K562 (cell line): ENCODE measurements around the gene SPINT1. TPM values are rescaled to one million over a fixed set of nuclear protein-coding genes. Genes with fewer than 3 reads are reported as not detected.
A peak's percentile ranks its signal among the peaks of the same experiment; 100 is the strongest.

Experiments used
- CAMTA2 ChIP-seq: fragments of 250-450 bp; sonication (Bioruptor Pico); conservative IDR thresholded peaks from 2 replicates; pipeline ENCODE4 v1.5.1; 2022
- DIDO1 ChIP-seq: fragments of 450-650 bp; IDR thresholded peaks from 2 replicates; pipeline ENCODE4 v1.6.1; 2016; ENCODE audit warnings: low read depth, missing biosample characterization, missing genetic modification characterization
- ELK1 ChIP-seq: sonication (generic); formaldehyde crosslinking; IDR thresholded peaks from 2 replicates; pipeline ENCODE4 v1.8.1; 2022; ENCODE audit warnings: missing genetic modification reagents
- FOXK2 ChIP-seq, 2 experiments: fragments of 450-650 bp; IDR thresholded peaks in 1 of 2; conservative IDR thresholded peaks in 1 of 2; 2 replicates each; pipeline ENCODE4 v1.6.1; 2016; ENCODE audit warnings: low read depth in 2 of 2, mild to moderate bottlenecking in 1 of 2
- HCFC1 ChIP-seq: IDR thresholded peaks from 2 replicates; pipeline ENCODE4 v1.6.1; 2012; ENCODE audit warnings: low read depth, low read length, improper control_type of control experiment
- HMG20B ChIP-seq: fragments of 250-450 bp; sonication (Bioruptor Pico); IDR thresholded peaks from 2 replicates; pipeline ENCODE4 v1.5.0; 2021; ENCODE audit warnings: mild to moderate bottlenecking
- KDM4B ChIP-seq, 2 experiments: fragments of 450-650 bp in 1 of 2; sonication (generic) in 1 of 2; IDR thresholded peaks; 2 replicates each; pipeline ENCODE4 v1.6.1; 2016 to 2017; ENCODE audit warnings: borderline replicate concordance in 2 of 2, antibody characterized with exemption in 1 of 2, low read depth in 1 of 2, mild to moderate bottlenecking in 1 of 2
- NFIX ChIP-seq: fragments of 250-450 bp; sonication (Bioruptor Pico); IDR thresholded peaks from 2 replicates; pipeline ENCODE4 v1.4.0; 2020; ENCODE audit warnings: low read depth, mild to moderate bottlenecking, moderate library complexity
- POLR2B ChIP-seq: fragments of 450-650 bp; IDR thresholded peaks from 2 replicates; pipeline ENCODE4 v1.6.1; 2018; ENCODE audit warnings: low read depth; ENCODE audit not compliant: partially characterized antibody
- RNF2 ChIP-seq: sonication (generic); IDR thresholded peaks from 2 replicates; pipeline ENCODE4 v1.6.1; 2016
- SIX5 ChIP-seq, 2 experiments: IDR thresholded peaks; 2 replicates each; pipeline ENCODE4 v1.6.1; 2011; ENCODE audit warnings: low read length in 2 of 2, borderline replicate concordance in 1 of 2, low read depth in 1 of 2, mild to moderate bottlenecking in 1 of 2, moderate library complexity in 1 of 2; ENCODE audit not compliant: insufficient read depth in 1 of 2
- TOE1 ChIP-seq, 2 experiments: fragments of 450-650 bp in 1 of 2; sonication (generic) in 1 of 2; formaldehyde crosslinking in 1 of 2; IDR thresholded peaks; 2 replicates each; pipeline versions ENCODE4 v1.7.1 to v1.8.0; 2016 to 2022; ENCODE audit warnings: borderline replicate concordance in 2 of 2, mild to moderate bottlenecking in 2 of 2, antibody characterized with exemption in 1 of 2, inconsistent platforms in 1 of 2, low read depth in 1 of 2, missing genetic modification reagents in 1 of 2, moderate library complexity in 1 of 2
- XRCC3 ChIP-seq: fragments of 450-650 bp; IDR thresholded peaks from 2 replicates; pipeline ENCODE4 v1.6.1; 2017; ENCODE audit warnings: mild to moderate bottlenecking, moderate library complexity
- ZKSCAN8 ChIP-seq: fragments of 200-800 bp; sonication (Bioruptor generic); IDR thresholded peaks from 2 replicates; pipeline ENCODE4 v1.6.1; 2016; ENCODE audit warnings: missing genetic modification characterization, missing compliant biosample characterization
- ZNF143 ChIP-seq: sonication (generic); formaldehyde crosslinking; IDR thresholded peaks from 2 replicates; pipeline ENCODE4 v1.9.0; 2022; ENCODE audit warnings: mild to moderate bottlenecking, missing genetic modification reagents
- ZNF212 ChIP-seq: fragments of 450-650 bp; formaldehyde crosslinking; IDR thresholded peaks from 2 replicates; pipeline ENCODE4 v1.4.0; 2020; ENCODE audit warnings: mild to moderate bottlenecking
- ZNF436 ChIP-seq: fragments of 250-450, 450-650 bp; sonication (Bioruptor Pico); formaldehyde crosslinking; IDR thresholded peaks from 2 replicates; pipeline ENCODE4 v1.7.0; 2020; ENCODE audit warnings: mild to moderate bottlenecking
- ZNF668 ChIP-seq: fragments of 250-450 bp; sonication (Bioruptor Pico); IDR thresholded peaks from 2 replicates; pipeline ENCODE4 v1.8.0; 2022; ENCODE audit warnings: mild to moderate bottlenecking, inconsistent platforms
- ZSCAN29 ChIP-seq: fragments of 450-650 bp; IDR thresholded peaks from 2 replicates; pipeline ENCODE4 v1.6.1; 2017
- ZZZ3 ChIP-seq: fragments of 450-650 bp; IDR thresholded peaks from 2 replicates; pipeline ENCODE4 v1.6.1; 2016; ENCODE audit warnings: antibody characterized with exemption, mild to moderate bottlenecking, moderate library complexity
- polyA plus RNA-seq, 8 experiments: library from polyadenylated mRNA; depleted of rRNA in 4 of 8; stranded (reverse) in 5 of 8; unstranded in 3 of 8; fragments of >200 nt; fragmentation: Nextera tagmentation in 2 of 8; fragmentation: Illumina TruSeq in 1 of 8; extraction: Ambion mirVana in 2 of 8; extraction: Trizol in 1 of 8; gene quantifications; 2 replicates each; pipeline versions ENCODE4 v1.2.1 to v1.2.3, GENCODE V29; 2011 to 2014; ENCODE audit warnings: inconsistent platforms in 1 of 8, missing spikeins in 1 of 8
- total RNA-seq, 7 experiments: library from RNA; depleted of rRNA in 6 of 7; stranded (reverse); fragments of >200 nt in 6 of 7; fragmentation: Illumina TruSeq in 2 of 7; extraction: Trizol in 2 of 7; gene quantifications; 2 replicates each; pipeline versions ENCODE4 v1.2.1 to v1.2.3, GENCODE V29; 2011 to 2021; ENCODE audit warnings: low replicate concordance in 1 of 7
- TF ChIP-seq, protein P1 (sequence below): IDR thresholded peaks from 2 replicates; pipeline ENCODE4 v1.6.1; 2012; ENCODE audit warnings: low read depth, low read length, improper control_type of control experiment, borderline replicate concordance
- TF ChIP-seq, protein P2 (sequence below): fragments of 200-800 bp; sonication (Bioruptor generic); IDR thresholded peaks from 2 replicates; pipeline ENCODE4 v1.6.1; 2017; ENCODE audit warnings: missing genetic modification characterization, missing compliant biosample characterization
- TF ChIP-seq, protein P3 (sequence below): fragments of 250-450 bp; sonication (Bioruptor Pico); IDR thresholded peaks from 2 replicates; pipeline ENCODE4 v1.5.0; 2021

Gene SPINT1
- total and polyA plus RNA-seq, 9 of the 15 experiments (the other 6 are each of a cell fraction or from before 2014, with no cell fraction given) = 0.78 to 4.5 (median 1.5) TPM

DNA sequence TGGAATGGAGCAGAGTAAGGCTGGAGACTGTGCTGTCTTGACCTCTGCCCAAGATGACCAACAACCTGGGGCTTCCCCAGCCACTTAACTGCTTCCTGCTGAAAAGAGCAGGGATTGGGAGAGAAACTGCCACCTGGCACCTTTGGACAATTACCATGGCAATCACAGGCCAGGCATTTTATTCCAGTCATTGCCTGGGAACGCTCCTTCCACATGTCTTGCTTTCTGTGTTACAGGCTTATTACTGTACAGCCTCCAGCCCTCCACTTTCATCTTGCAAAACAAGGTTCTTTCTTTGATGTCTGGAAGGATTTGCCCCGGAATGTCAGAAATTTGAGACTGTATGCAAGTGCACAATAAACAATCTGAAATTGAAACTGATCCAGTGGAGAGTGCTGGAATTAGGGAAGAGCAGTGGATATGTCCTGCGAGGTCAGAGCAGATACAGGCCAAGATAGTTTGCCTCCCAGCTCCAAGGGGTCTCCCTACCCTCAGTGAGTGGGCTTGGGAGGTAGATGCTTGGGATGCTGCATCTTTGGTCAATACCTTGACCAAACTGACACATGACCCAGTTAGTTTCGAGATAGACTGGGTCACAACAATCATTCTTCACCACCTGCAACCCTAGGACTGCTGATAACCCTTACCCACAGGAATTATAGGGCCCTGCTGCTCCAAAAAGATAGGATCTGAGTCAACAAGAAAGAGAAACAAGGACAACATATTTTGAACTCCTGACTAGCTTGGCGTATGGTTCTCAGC lies 18.0 kb upstream of the SPINT1 start (continued):
- TF ChIP-seq, protein P1, sequence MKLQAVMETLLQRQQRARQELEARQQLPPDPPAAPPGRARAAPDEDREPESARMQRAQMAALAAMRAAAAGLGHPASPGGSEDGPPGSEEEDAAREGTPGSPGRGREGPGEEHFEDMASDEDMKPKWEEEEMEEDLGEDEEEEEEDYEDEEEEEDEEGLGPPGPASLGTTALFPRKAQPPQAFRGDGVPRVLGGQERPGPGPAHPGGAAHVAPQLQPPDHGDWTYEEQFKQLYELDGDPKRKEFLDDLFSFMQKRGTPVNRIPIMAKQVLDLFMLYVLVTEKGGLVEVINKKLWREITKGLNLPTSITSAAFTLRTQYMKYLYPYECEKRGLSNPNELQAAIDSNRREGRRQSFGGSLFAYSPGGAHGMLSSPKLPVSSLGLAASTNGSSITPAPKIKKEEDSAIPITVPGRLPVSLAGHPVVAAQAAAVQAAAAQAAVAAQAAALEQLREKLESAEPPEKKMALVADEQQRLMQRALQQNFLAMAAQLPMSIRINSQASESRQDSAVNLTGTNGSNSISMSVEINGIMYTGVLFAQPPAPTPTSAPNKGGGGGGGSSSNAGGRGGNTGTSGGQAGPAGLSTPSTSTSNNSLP = no peak
- TF ChIP-seq ZNF143 (CRISPR knock-in tag) (no peak), ELK1 (no peak), HMG20B (CRISPR knock-in tag) (no peak), ZNF668 (CRISPR knock-in tag) (no peak), RNF2 (peak; percentile 72; the same call in 1 of the 2 replicates), POLR2B (no peak), XRCC3 (no peak), TOE1 (IDR thresholded peaks at IDR 0.05; ENCODE audit: borderline replicate concordance) (peak; percentile 79; the same call in 1 of the 2 replicates), TOE1 (CRISPR knock-in tag; IDR thresholded peaks at IDR 0.05; ENCODE audit: borderline replicate concordance, low read depth) (no peak), KDM4B (IDR thresholded peaks at IDR 0.05; ENCODE audit: borderline replicate concordance in 2 of 2, low read depth in 1 of 2) (no peak), ZNF436 (no peak), NFIX (no peak), ZZZ3 (no peak), ZSCAN29 (no peak), ZKSCAN8 (CRISPR knock-in tag) (no peak; the same call in 1 of the 2 replicates), DIDO1 (no peak), ZNF212 (no peak), HCFC1 (no peak), SIX5 (IDR thresholded peaks at IDR 0.05; ENCODE audit: borderline replicate concordance in 1 of 2, insufficient read depth in 1 of 2, low read depth in 1 of 2, low read length in 2 of 2) (no peak), CAMTA2 (CRISPR knock-in tag) (no peak), FOXK2 (conservative IDR thresholded peaks at IDR 0.05 in 1 of 2, IDR thresholded peaks at IDR 0.05 in 1 of 2; ENCODE audit: low read depth in 2 of 2) (peak; percentile 95 to 96)
- TF ChIP-seq, protein P2, sequence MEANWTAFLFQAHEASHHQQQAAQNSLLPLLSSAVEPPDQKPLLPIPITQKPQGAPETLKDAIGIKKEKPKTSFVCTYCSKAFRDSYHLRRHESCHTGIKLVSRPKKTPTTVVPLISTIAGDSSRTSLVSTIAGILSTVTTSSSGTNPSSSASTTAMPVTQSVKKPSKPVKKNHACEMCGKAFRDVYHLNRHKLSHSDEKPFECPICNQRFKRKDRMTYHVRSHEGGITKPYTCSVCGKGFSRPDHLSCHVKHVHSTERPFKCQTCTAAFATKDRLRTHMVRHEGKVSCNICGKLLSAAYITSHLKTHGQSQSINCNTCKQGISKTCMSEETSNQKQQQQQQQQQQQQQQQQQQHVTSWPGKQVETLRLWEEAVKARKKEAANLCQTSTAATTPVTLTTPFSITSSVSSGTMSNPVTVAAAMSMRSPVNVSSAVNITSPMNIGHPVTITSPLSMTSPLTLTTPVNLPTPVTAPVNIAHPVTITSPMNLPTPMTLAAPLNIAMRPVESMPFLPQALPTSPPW (CRISPR knock-in tag) = peak; percentile 40; the same call in 1 of the 2 replicates
- TF ChIP-seq, protein P3, sequence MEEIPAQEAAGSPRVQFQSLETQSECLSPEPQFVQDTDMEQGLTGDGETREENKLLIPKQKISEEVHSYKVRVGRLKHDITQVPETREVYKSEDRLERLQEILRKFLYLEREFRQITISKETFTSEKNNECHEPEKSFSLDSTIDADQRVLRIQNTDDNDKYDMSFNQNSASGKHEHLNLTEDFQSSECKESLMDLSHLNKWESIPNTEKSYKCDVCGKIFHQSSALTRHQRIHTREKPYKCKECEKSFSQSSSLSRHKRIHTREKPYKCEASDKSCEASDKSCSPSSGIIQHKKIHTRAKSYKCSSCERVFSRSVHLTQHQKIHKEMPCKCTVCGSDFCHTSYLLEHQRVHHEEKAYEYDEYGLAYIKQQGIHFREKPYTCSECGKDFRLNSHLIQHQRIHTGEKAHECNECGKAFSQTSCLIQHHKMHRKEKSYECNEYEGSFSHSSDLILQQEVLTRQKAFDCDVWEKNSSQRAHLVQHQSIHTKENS (CRISPR knock-in tag) = no peak
